ENCODE data around the gene QRICH2. TPM values are rescaled to one million over a fixed set of nuclear protein-coding genes. Genes with fewer than 3 reads are reported as not detected.

The QRICH2 gene
- total RNA-seq, 1 donor from 2014 or later = 1.7 TPM

GRCh38 chr17:76333673-76334505, 25.8 kb upstream of the QRICH2 start:
- H3K9ac ChIP-seq = no peak overlapping the region
- no peak overlapping the region for H2AFZ ChIP-seq (replicated peaks)
- Mint-ChIP-seq H3K4me3 (no peak overlapping the region), H3K9me3 (no peaks in the 10 kb centered on the region), H3K27ac (no peak overlapping the region), H3K4me1 (peaks cover 4% of the 10 kb centered on the region), H3K27me3 (ENCODE audit: insufficient read depth, low read depth) (no peaks in the 10 kb centered on the region), H3K36me3 (peaks cover 11% of the 10 kb centered on the region)
- TF ChIP-seq CTCF (IDR thresholded peaks at IDR 0.05) (no peak), EZH2 (IDR thresholded peaks at IDR 0.05) (no peak), EZH2phosphoT487 (IDR thresholded peaks at IDR 0.05) (no peak)
- peaks cover 24% of the 10 kb centered on the region for H3K4me1 ChIP-seq
- H3K4me3 ChIP-seq = no peak overlapping the region
- peaks cover 23% of the 10 kb centered on the region for H3F3A ChIP-seq (ENCODE audit: low read depth)
- H3K9me3 ChIP-seq (ENCODE audit: low read depth) = no peaks in the 10 kb centered on the region
- H3K79me2 ChIP-seq (ENCODE audit: low read depth) = no peaks in the 10 kb centered on the region
- peak overlapping the region; percentile 21 for H3K27ac ChIP-seq
- H4K20me1 ChIP-seq (ENCODE audit: low read depth) = peaks cover 8% of the 10 kb centered on the region
- H3K4me2 ChIP-seq = no peak overlapping the region
- no peaks in the 10 kb centered on the region for H3K27me3 ChIP-seq
- DNase-seq (ENCODE audit: low spot score) = peak; percentile 10
- no peaks in the 10 kb centered on the region for H3K36me3 ChIP-seq

- Histone ChIP-seq H3K27me3 (no peaks in the 10 kb centered on the region), H3K9ac (no peak overlapping the region), H3K4me2 (no peak overlapping the region), H3K27ac (no peak overlapping the region), H3F3A (ENCODE audit: low read depth) (peaks cover 10% of the 10 kb centered on the region), H4K20me1 (ENCODE audit: low read depth) (peaks cover 8% of the 10 kb centered on the region), H3K79me2 (ENCODE audit: low read depth) (no peaks in the 10 kb centered on the region), H3K4me3 (no peak overlapping the region), H3K36me3 (no peaks in the 10 kb centered on the region), H2AFZ (replicated peaks) (no peak overlapping the region), H3K9me3 (ENCODE audit: low read depth) (no peaks in the 10 kb centered on the region), H3K4me1 (peaks cover 17% of the 10 kb centered on the region)
- peaks cover 25% of the 10 kb centered on the region for H3K36me3 Mint-ChIP-seq
- H3K4me3 Mint-ChIP-seq = no peak overlapping the region
- no peaks in the 10 kb centered on the region for H3K9me3 Mint-ChIP-seq
- no peaks in the 10 kb centered on the region for H3K27me3 Mint-ChIP-seq (ENCODE audit: insufficient read depth, low read depth)
- H3K27ac Mint-ChIP-seq = no peak overlapping the region
- peaks cover 4% of the 10 kb centered on the region for H3K4me1 Mint-ChIP-seq
- TF ChIP-seq EZH2phosphoT487 (IDR thresholded peaks at IDR 0.05) (no peak), EZH2 (IDR thresholded peaks at IDR 0.05) (no peak), CTCF (IDR thresholded peaks at IDR 0.05) (no peak)
- no peak for DNase-seq (ENCODE audit: low spot score)
Measured at GRCh38 chr17:76331083-76331482, 23.0 kb upstream of the QRICH2 start.

GRCh38 chr17:76329664-76330063, 21.6 kb upstream of the QRICH2 start:
- no peaks in the 10 kb centered on the region for H3K27me3 ChIP-seq
- H3K9me3 ChIP-seq (ENCODE audit: low read depth) = no peaks in the 10 kb centered on the region
- H2AFZ ChIP-seq (replicated peaks) = no peak overlapping the region
- no peaks in the 10 kb centered on the region for H3K36me3 ChIP-seq
- no peak overlapping the region for H3K27ac ChIP-seq
- no peaks in the 10 kb centered on the region for H3K79me2 ChIP-seq (ENCODE audit: low read depth)
- Mint-ChIP-seq H3K4me3 (no peak overlapping the region), H3K27me3 (ENCODE audit: insufficient read depth, low read depth) (no peaks in the 10 kb centered on the region), H3K27ac (no peak overlapping the region), H3K9me3 (no peaks in the 10 kb centered on the region), H3K4me1 (peaks cover 4% of the 10 kb centered on the region), H3K36me3 (peaks cover 26% of the 10 kb centered on the region)
- no peak for TF ChIP-seq EZH2 (IDR thresholded peaks at IDR 0.05)
- peaks cover 12% of the 10 kb centered on the region for H3K4me1 ChIP-seq
- DNase-seq (ENCODE audit: low spot score) = no peak
- no peak overlapping the region for H3K4me3 ChIP-seq
- peaks cover 4% of the 10 kb centered on the region for H4K20me1 ChIP-seq (ENCODE audit: low read depth)
- peaks cover 10% of the 10 kb centered on the region for H3F3A ChIP-seq (ENCODE audit: low read depth)
- no peak overlapping the region for H3K9ac ChIP-seq
- H3K4me2 ChIP-seq = no peak overlapping the region

GRCh38 chr17:76327696-76328095, 19.6 kb upstream of the QRICH2 start:
- Histone ChIP-seq H3K36me3 (no peaks in the 10 kb centered on the region), H3K4me2 (no peak overlapping the region), H3K79me2 (ENCODE audit: low read depth) (no peaks in the 10 kb centered on the region), H3K9ac (no peak overlapping the region), H3K9me3 (ENCODE audit: low read depth) (no peaks in the 10 kb centered on the region), H3K27ac (no peak overlapping the region), H2AFZ (replicated peaks) (no peak overlapping the region), H3K4me1 (peaks cover 5% of the 10 kb centered on the region), H4K20me1 (ENCODE audit: low read depth) (no peaks in the 10 kb centered on the region), H3K27me3 (no peaks in the 10 kb centered on the region), H3K4me3 (no peak overlapping the region), H3F3A (ENCODE audit: low read depth) (no peaks in the 10 kb centered on the region)
- TF ChIP-seq CTCF (IDR thresholded peaks at IDR 0.05) (no peak), EZH2phosphoT487 (IDR thresholded peaks at IDR 0.05) (no peak), EZH2 (IDR thresholded peaks at IDR 0.05) (no peak)
- Mint-ChIP-seq H3K4me3 (no peak overlapping the region), H3K4me1 (no peaks in the 10 kb centered on the region), H3K27me3 (ENCODE audit: insufficient read depth, low read depth) (peaks cover 4% of the 10 kb centered on the region), H3K36me3 (peaks cover 28% of the 10 kb centered on the region), H3K27ac (no peak overlapping the region), H3K9me3 (no peaks in the 10 kb centered on the region)
- DNase-seq (ENCODE audit: low spot score) = no peak
